ENCODE data around the gene ZBTB16. TPM values are rescaled to one million over a fixed set of nuclear protein-coding genes. Genes with fewer than 3 reads are reported as not detected.

ZBTB16 gene
- total and polyA plus RNA-seq, 2 of the 4 experiments (the other 2 are of a cell fraction) = not detected

- H3K36me3 ChIP-seq (ENCODE audit: control insufficient read depth, insufficient read depth, low read length) = no peaks in the 10 kb centered on the region
- H3K79me1 ChIP-seq (ENCODE audit: low read depth in 1 of 2, low read length in 2 of 2) = no peaks in the 10 kb centered on the region
- H2BK120ac ChIP-seq (ENCODE audit: low read depth, low read length) = no peak overlapping the region
- H3K4ac ChIP-seq (ENCODE audit: low read depth, low read length) = no peak overlapping the region
- no peak overlapping the region for H2BK15ac ChIP-seq (ENCODE audit: low read depth, low read length)
- intact Hi-C loops (cut with micrococcal nuclease) (no loop called here), dilution Hi-C loops (cut with HindIII; ENCODE audit: low sequenced_read_pairs, unreplicated experiment) (no loop called here), in situ Hi-C loops (cut with MboI; ENCODE audit: low sequenced_read_pairs) (no loop called here)
- no peak overlapping the region for H3K23ac ChIP-seq (ENCODE audit: low read depth, low read length)
- H4K20me1 ChIP-seq (ENCODE audit: insufficient read depth, low read length) = no peaks in the 10 kb centered on the region
- no peak overlapping the region for H2AK5ac ChIP-seq (ENCODE audit: low read depth, low read length)
- H3K14ac ChIP-seq (replicated peaks; ENCODE audit: low read depth, low read length) = no peak overlapping the region
- no peak overlapping the region for H2BK5ac ChIP-seq (ENCODE audit: low read depth, low read length, poor library complexity, severe bottlenecking)
- H3K4me3 ChIP-seq (ENCODE audit: insufficient read depth, low read depth, low read length) = no peak overlapping the region
- H3K56ac ChIP-seq (ENCODE audit: extremely low read depth, insufficient read depth, low read length) = no peak overlapping the region
- no peak overlapping the region for H2BK20ac ChIP-seq (ENCODE audit: low read depth, low read length)
- no peak overlapping the region for H4K91ac ChIP-seq (ENCODE audit: insufficient read depth, low read depth, low read length)
- 81% methylated on average over 4 of the region's 18 CpGs; no CpG with 5 or more reads in 1 of the 2 experiments for WGBS, 2 experiments (ENCODE audit: extremely low coverage in 2 of 2, insufficient read length in 1 of 2)
- H4K8ac ChIP-seq (ENCODE audit: low read depth in 2 of 2, low read length in 2 of 2) = no peak overlapping the region
- H2AFZ ChIP-seq (replicated peaks; ENCODE audit: low read length, poor library complexity) = no peak overlapping the region
- H3K27me3 ChIP-seq (ENCODE audit: control insufficient read depth, insufficient read depth, low read length) = peaks cover 9% of the 10 kb centered on the region; the same call in 1 of the 2 replicates
- no peak overlapping the region for H2AK9ac ChIP-seq (replicated peaks; ENCODE audit: low read depth, low read length, poor library complexity)
- H4K5ac ChIP-seq (ENCODE audit: low read depth, low read length) = no peak overlapping the region
- no peaks in the 10 kb centered on the region for H3K9me3 ChIP-seq (ENCODE audit: control insufficient read depth, insufficient read depth, low read length)
- BruUV-seq (replicated peaks) = no TSS peak
- no peak for TF ChIP-seq RFX5 (IDR thresholded peaks at IDR 0.05; ENCODE audit: low read depth, low read length)
- CTCF ChIA-PET = interaction anchor here (1.6 kb wide), 1 partner anchor 230 kb away, joined by 3 read pairs; no protein-coding TSS in a partner anchor
- no peak for DNase-seq
- no peak overlapping the region for H3K18ac ChIP-seq (ENCODE audit: low read depth, low read length)
- no peak for ATAC-seq (ENCODE audit: low read depth)
- no peak overlapping the region for H3K4me2 ChIP-seq (ENCODE audit: low read depth, low read length)
- H3K9ac ChIP-seq (ENCODE audit: low read depth, low read length) = no peak overlapping the region
- POLR2A ChIA-PET (ENCODE audit: unreplicated experiment) = no interaction called here
- no peaks in the 10 kb centered on the region for H3K4me1 ChIP-seq (ENCODE audit: control insufficient read depth, insufficient read depth, low read length)
- H3K27ac ChIP-seq (ENCODE audit: insufficient read depth, low read length) = no peak overlapping the region
- no peaks in the 10 kb centered on the region for H3K9me1 ChIP-seq (ENCODE audit: insufficient read depth, low read length)
Measured at GRCh38 chr11:114031246-114031966, 28.1 kb upstream of the ZBTB16 start.

Measured in IMR-90 (cell line).